PC-3 (cell line): ENCODE measurements around the gene CYP4F22.

Experiments used
- CTCF ChIP-seq: fragments of 300-600 bp; sonication (generic); conservative IDR thresholded peaks from 2 replicates; pipeline ENCODE4 v1.5.1; 2017; ENCODE audit warnings: antibody characterized with exemption, low read depth, mild to moderate bottlenecking, low read length
- EZH2 ChIP-seq: fragments of 300-600 bp; sonication (generic); IDR thresholded peaks from one replicate; pipeline ENCODE4 v1.6.1; 2017; ENCODE audit warnings: antibody characterized with exemption, mild to moderate bottlenecking, low read length; ENCODE audit not compliant: unreplicated experiment

- TF ChIP-seq CTCF (no peak), EZH2 (peak; percentile 44)
Measured at GRCh38 chr19:15508035-15508710, at the start of gene CYP4F22.
